GM20000 (cell line): Measurements from ENCODE around the gene KRTAP4-11.

Experiments
- DNase-seq: peaks from one replicate; pipeline ENCODE4 v3.0.0; 2012; ENCODE audit warnings: low spot score
- TF ChIP-seq, protein P1 (sequence below): IDR thresholded peaks from 2 replicates; pipeline ENCODE4 v1.5.1; 2012; ENCODE audit warnings: mild to moderate bottlenecking, control low read depth; ENCODE audit errors: extremely low read depth, missing control alignments

KRTAP4-11 gene

DNA sequence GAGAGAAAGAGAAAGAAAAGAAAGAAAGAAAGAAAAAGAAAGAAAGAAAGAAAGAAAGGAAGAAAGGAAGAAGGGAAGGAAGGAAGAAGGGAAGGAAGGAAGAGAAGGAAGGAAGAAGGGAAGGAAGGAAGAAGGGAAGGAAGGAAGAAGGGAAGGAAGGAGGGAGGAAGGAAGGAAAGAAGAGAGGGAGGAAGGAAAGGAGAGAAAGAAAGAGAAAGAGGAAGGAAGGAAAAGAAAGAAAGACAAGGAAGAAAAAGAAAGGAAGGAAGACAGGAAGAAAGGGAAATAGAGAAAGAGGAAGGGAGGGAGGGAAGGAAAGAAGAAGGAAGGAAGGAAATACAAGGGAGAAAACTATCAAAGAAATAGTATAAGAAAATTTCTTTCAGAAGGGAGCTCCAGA, 41.4 kb downstream of the KRTAP4-11 start:
- TF ChIP-seq, protein P1, sequence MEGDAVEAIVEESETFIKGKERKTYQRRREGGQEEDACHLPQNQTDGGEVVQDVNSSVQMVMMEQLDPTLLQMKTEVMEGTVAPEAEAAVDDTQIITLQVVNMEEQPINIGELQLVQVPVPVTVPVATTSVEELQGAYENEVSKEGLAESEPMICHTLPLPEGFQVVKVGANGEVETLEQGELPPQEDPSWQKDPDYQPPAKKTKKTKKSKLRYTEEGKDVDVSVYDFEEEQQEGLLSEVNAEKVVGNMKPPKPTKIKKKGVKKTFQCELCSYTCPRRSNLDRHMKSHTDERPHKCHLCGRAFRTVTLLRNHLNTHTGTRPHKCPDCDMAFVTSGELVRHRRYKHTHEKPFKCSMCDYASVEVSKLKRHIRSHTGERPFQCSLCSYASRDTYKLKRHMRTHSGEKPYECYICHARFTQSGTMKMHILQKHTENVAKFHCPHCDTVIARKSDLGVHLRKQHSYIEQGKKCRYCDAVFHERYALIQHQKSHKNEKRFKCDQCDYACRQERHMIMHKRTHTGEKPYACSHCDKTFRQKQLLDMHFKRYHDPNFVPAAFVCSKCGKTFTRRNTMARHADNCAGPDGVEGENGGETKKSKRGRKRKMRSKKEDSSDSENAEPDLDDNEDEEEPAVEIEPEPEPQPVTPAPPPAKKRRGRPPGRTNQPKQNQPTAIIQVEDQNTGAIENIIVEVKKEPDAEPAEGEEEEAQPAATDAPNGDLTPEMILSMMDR: no peak
- no peak for DNase-seq

DNA sequence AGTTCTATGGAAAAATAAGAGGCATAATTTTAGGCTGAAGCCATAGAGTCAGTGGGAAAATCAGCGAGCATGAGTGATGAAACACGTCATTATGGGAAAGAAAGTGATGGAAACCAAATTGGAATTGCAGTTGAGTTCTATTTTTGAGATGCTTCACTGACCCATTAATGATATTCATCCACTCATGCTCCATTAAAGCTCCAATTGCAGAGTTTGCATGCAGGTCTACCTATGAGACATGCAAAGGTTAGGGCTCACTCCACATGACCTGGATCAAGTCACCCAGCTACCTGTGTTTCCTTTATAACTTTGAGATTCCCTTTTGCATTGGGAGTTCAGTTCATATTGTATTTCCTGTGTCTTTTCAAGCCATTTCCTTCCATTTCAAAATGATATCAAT, 44.5 kb downstream of the KRTAP4-11 start:
- TF ChIP-seq, protein P1: no peak
- no peak for DNase-seq

DNA sequence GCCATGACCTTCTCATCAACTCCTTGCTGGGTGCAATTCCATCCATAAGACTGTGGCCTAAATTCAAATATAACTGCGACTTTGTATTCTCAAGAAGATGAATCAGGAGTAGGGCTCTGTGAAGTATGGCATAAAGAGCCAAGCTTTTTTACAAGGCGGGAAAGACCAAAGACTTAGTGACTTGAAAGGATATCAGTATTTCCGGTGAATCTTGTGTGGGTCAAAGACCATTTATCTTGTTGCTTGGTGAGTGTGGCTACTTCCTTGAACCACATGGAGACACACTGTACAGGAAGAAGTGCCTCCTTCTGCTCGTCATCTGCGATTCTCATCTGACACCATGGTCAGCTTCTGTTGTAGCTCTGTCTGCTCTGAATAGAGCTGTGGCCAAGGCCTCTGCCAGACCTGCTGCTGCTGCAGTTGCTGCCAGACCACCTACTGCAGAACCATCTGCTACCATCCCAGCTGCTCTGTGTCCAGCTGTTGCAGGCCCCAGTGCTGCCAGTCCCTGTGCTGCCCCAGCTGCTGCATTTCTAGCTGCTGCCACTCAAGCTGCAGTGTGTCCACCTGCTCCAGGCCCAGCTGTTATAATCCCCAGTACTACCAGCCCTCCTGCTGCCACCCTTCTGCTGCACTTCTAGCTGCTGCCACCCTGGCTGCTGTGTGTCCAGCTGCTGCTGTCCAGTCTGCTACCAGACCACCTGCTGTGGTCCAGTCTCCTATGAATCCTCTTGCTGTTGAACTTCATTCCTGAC, 46.4 kb downstream of the KRTAP4-11 start:
- no peak for DNase-seq
- TF ChIP-seq, protein P1: no peak

- TF ChIP-seq, protein P1: no peak
- no peak for DNase-seq
Observed at GRCh38 chr17:41069031-41069430, 49.1 kb downstream of the KRTAP4-11 start.

GRCh38 chr17:41067281-41067680, 50.9 kb downstream of the KRTAP4-11 start:
- TF ChIP-seq, protein P1: no peak
- no peak for DNase-seq
